RCC 7860 (cell line): Measurements from ENCODE around the gene EEFSEC.

Experiments
- DNase-seq: peaks from one replicate; pipeline ENCODE4 v3.0.0-alpha.2; 2015; ENCODE audit warnings: low spot score
- FAIRE-seq: peaks from 2 replicates; lab custom pipeline; 2012; peaks lifted over from hg19 to GRCh38; lab: Jason Lieb, UNC

EEFSEC gene

DNA sequence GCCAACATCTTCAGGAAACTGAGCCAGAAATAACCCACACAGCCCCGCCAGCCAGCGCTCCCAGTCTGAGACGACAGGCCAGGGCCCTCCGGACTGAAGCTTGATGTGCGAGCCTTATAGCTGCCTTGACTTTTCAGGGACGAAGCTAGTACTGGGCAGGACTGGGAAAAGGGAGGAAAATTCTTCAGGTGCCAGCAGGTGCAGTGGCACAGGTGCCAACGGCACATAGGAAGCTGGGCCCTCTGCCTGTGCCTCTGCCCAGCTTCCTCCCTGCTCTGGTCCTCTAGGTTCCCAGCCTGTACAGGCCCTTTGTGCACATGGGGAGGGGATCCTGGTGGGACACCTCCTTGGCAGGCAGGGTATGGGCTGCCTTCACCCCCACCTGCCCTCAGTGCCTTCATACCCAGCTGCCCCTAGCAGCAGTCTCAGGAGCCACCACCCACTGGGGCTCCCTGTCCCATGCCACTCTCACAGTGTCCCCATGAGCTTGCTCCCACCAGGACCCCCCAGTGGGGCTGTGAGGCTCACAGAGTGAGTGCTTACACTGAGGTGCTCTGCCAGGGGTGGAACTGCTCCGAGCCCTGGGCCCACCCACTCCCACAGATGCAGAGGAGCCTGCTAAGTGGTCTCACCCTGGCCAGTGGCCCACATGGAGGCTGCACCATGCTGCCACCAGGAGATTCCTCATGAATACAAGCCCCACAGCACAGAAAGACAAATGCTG lies 252.4 kb downstream of the EEFSEC start:
- FAIRE-seq: no peak

DNA sequence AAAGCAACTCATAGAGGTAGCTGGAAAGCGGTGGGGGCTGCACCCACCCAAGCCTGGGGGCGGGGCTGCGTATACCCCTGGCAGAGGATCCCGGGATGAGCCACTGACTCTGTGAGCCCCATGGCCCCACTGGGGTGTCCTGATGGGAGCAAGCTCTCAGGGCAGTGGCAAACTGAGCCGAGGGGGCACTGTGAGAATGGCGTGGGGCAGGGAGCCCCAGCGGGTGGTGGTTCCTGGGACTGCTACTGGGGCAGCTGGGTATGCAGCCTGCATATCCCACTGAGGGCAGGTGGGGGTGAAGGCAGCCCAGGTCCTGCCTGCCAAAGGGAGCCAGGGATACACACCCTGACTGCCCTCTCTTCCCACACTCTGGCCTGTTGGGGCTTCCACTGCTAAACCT lies 254.0 kb downstream of the EEFSEC start:
- no peak for DNase-seq
- FAIRE-seq: no peak

More for the DNA sequence above, 252.4 kb downstream of the EEFSEC start:
- DNase-seq: no peak

DNA sequence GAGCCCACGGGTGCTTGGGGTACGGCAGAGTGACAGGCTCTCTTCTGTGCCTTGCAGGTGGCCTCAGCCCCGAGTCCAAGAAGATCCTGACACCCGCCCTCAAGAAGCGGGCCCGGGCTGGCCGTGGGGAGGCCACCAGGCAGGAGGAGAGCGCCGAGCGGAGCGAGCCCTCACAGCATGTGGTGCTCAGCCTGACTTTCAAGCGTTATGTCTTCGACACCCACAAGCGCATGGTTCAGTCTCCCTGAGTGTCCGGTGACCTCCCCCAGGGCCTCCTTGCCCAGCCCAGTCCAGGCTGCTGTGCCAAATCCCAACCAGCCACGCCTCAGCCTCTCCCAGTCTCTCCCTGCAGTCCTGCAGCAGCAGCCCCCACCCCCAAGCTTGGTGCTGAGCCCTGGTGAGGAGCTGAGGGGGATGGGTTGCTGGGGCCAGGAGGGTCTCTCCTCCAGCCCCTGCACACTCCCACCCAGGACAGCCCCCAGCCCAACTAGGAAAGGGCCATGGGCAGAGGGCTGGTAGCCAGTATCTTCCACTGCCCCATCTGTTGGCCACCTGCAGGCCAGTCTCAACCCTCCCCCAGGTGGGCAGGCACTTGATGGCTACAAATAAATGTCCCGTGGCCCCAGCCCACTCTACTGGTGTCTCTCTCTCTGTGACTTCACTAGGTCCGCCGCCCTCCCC lies 254.9 kb downstream of the EEFSEC start:
- FAIRE-seq (no peak), DNase-seq (no peak)

DNA sequence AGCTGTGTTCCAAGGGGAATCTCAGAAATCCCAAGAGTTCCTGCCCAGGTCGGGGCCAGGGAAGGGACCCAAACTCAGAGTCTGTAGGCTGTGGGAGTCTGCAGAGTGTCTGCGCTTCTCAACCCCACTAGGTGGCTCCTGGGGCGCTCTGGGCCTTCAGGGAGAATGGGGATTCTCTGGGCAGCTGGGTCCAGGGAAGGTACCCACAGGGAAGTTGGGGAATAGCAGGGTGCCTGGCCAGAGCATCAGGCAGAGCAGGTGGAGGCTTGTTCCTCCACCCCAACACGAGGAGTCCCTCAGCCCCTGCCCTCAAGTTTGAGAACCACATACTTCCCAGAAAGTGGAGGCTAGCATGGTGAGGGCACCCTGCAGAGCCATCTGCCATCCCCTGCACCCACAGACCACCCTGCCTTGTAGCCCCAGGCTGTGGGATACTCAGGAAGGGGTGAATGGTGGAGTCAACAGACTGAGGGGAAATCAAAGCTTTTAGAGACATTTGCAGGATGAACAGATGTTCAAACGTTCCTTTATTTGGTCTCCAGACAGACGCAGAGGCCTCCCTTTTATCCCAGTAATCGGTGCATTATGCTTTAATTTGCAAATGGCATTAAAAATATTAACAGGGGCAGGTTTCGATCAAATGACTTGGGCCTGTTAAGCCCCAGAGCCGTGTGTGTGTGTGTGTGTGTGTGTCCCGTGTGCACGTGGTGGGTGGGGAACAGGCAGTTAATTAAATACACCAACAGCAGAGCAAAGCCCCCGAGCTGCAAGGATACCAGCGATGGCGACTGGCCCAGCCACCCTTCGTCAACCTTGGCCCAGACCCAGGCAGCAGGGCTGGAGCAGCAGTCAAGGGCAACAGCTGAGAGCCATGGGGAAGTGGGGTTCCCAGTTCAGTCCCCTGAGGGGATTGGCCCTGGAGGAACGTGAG lies 255.7 kb downstream of the EEFSEC start:
- no peak for FAIRE-seq
- no peak for DNase-seq

DNA sequence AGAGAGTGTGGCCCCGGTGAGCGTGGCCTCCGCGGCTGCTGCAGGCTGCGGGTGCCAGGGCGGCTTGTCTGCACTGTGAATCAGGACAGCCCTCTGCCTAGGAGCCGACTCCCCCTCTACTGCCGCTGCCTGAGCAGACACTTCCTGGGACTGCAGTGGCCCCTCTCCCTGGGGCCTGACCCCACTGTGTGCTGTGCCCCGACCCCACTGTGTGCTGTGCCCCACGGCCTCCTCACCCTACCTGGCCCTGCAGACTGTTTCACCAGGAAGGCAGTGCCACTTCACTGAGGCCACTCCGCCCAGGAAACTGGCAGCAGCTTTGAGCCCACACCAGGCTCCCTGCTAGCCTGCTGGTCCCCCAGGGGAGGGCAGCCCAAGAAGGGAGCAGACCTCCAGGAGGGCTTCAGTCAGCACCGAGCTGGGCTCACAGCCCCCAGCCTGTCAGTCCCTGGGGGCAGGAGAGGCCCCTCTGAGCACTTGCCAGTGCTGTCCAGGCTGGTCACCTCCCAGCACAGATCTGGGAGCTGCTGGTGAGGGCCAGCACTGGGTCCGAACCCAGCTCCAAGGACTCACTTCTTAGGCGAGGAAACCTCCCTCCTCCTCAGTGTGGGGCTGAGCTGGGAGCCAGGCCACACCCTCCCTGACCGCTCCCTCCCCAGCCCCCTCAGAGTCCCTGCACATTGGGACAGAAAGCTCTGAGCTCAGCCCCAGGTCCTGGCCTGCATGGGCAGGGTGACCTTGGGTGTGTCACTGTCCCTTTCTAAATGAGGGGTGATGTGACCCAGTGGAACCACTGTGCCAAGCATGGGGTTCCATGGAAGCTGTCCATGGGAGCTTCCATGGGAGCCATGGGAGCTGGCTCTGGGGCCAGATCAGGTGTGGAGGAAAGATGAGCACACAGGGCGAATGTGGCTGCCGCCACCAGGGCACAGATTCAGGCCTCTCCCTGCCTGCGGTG lies 256.6 kb downstream of the EEFSEC start:
- FAIRE-seq (no peak), DNase-seq (no peak)

DNA sequence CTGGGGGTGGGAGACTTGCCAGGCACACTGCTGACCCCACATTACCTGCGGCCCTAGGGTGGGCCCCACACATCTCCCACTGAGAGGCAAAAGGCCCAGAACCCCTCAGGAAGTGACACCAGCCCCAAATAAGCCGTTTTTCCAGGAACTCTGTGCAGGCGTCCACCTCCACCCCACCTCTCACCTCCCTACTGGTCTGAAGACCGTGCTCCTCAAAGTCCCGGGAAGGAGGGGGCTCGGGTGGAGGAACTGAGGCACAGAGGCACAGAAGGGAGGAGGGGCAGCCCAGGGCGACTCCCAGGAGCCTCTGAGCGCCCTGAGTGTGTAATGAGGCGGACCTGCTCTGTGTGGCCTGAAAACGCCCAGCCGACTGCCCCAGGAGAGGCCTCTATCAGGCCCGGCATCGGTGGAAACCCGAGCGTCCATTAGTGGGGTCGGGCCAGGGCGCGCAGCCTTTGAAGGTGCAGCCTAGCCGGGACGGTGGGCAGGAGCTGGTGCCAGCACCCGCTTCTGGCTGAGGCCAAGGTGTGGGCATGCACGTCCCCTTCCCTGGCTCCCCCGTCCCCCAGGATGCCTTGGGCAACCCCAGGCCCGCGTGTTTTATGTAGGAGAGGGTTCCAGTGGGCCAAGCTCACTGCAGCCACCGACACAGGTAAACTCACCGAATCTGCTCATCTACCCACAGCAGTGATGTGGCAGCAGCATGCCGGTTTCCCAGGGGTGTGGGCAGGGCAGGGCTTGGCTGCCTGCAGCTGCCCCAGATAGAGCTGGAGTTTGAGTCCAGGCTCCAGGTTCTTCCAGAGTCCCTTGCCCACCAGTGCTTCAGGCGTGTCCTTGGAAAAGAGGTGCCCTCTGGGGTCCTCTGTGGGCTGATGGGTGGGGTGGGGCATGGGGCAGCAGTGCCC lies 257.6 kb downstream of the EEFSEC start:
- no peak for FAIRE-seq
- no peak for DNase-seq

DNA sequence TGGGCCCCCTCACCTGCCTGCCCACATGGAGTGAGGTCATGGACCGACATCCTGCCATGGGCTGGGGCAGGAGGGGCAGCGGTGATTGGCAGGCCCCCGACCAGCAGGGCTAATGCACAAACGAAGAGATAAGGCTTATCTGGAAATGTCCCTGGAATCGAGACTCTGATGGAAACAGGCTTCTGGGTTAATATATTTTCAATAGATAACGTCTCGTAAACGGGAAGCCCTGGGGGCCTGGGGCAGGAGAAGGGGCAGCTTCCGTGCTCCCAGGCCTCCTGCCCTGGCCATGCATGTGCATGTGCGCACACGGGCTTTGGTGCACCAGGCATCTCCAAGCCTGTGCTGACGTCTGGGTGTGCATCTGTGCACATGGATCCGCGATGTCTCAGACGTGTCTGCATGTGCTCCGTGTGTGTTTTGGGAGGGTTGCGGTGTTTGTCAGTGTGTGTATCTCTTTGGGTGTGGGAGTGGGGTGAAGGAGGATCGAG lies 258.3 kb downstream of the EEFSEC start:
- no peak for FAIRE-seq
- no peak for DNase-seq

DNA sequence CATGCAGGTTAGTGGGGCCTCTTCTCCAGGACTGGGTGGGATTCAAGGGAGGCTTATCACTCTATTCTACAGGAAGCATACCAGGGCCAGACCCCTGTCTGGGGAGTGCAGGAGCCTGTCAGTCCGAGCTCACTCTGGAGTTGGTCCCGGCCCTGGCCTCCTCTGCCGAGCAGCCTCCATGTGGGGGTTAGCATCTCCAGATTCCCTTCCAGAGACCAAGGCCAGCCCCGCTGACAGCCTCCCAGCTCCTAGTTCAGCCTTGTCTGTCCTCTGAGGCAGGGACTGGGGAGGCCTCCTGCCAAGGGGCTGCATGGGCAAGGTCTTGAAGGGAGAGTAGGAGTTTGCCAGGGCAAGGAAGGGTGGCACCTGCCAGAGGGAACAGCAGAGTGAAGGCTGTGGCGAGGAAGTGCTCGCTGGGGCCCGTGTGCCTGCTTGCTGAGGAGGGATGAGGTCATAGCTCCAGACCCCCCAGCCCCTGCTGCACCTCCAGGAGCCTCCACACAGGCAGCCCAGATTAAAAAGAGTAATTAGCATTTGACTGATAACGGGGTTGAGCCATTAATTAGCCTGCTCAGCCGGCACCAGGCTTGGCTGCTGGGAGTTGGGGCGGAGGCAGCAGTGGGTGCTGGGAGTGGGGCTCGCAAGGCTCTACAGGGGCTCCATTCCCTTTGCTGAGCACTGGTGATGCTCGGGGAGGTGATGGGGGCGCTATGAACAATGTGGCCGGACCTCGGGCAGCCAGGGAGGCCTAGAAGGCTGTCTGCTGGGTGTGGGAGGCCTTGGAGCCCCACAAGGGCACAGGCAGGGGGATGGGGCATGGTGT lies 259.1 kb downstream of the EEFSEC start:
- DNase-seq: no peak
- FAIRE-seq: no peak

DNA sequence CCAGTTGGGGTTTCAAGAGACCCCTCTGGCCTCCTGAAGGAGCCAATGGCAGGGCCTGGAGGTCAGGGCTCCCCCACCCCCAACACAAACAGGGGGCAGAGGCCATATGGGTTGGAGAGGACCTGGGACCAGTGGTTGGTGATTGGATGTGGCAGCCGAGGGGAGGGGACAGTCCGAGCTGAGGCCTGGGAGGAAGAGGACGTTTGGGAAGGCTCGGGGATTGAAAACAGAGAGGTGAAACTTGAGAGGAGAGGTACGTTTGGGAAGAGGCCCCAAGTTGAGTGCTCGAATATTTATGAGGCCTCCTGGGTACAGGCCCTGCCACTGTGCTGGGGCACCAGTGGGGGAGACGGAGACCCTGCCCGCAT lies 259.7 kb downstream of the EEFSEC start:
- FAIRE-seq (no peak), DNase-seq (no peak)

DNA sequence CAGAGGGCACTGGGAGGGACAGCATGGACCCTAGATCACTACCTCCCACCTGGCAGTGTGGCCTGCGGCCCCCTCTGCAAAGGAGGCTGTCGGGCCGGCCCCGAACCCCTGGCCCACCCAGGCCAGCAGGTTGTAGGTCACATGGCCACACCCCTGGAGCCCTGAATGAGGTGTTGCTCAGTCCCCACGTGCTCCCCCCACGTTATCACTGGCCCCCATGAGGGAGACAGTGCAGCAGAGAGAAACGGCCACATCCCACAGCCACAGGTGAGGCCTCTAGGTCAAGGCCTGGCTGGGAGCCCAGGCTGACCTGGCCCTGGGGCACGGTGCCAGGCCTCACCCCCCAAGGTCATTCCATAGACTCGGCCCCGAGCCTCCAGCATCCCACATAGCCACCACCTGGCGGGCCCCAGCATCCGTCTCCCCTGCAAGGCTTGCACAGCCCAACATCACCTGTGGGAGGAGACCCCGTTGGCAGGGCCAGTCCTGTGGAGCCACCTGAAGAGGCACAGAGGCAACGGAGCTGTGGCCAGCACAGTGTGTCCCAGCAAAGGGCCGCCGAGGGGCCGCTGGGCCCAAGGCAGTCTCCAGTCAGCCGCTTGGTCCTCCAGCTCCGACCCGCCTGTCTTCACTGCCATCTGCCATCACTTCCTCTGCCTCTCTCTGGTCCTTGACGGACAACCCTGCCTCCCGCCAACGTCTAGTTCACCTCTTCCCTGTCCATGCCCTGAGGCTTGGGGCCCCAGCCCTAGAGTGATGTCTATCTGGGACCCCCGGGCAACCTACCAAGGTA lies 260.3 kb downstream of the EEFSEC start:
- no peak for FAIRE-seq
- no peak for DNase-seq

DNA sequence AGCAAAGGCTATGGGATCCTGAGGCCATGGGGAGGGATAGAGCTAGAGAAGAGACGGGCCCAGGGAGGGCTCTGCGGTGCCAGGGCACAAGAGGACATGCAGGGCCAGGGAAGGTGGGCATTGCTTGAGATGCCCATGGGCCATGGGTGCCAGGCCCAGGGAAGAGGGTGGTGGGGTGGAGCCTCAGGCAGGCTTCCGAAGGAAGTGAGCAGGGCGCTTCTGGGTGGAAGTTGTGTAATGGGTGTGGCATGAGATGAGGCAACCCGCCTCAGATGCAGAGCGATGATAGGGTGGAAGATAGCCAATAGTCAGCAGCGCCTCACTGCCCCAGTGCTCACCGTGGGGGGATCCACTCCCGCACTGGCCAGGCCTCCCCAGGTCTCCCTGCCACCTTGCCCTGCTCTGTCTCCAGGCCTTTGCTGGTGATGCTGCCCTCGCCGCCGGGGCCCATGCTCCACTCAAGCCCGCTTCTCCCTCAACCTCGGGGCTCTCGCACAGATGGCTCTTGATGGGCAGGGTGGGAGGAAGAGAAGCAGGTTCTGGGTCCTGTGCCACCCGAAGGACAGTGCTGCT lies 262.0 kb downstream of the EEFSEC start:
- DNase-seq: no peak
- FAIRE-seq: no peak

DNA sequence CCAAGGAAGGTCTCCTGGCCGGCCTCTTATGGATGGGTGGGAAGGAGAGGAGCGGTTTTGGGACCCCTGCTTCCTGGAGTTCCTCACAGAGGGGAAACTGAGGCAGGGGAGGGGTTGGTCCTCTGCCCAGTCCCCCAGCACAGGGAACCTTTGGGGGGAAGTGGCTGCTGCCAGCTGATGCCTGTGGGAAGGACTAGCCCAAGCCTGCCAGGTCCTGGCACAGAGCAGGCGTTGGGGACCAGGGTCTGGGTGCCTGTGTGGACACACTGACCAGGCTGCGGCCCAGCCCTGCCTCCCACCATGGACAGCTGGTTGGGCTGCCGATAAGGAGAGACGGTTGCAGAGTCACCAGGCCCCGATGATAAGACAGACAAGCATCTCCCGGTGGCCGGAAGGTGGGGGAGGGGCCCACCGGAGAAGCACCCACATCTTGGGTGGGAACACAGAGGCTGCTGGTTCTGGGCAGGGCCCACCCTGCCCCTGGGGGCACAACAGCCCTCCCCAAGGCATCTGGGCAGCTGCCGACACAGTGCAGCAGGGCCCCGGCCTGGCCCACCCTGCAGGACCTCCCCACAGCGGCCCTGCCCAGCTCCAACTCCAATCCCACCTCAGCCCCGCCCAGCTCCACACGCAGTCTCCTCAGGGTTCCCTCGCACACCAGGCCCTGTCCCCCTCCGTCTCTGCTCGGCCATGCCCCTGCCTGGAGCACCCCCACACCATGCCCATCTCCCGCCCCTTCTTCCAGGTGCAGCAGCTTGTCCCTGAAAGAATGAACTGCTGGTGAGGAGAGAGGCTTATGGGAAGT lies 262.7 kb downstream of the EEFSEC start:
- FAIRE-seq: no peak
- no peak for DNase-seq

DNA sequence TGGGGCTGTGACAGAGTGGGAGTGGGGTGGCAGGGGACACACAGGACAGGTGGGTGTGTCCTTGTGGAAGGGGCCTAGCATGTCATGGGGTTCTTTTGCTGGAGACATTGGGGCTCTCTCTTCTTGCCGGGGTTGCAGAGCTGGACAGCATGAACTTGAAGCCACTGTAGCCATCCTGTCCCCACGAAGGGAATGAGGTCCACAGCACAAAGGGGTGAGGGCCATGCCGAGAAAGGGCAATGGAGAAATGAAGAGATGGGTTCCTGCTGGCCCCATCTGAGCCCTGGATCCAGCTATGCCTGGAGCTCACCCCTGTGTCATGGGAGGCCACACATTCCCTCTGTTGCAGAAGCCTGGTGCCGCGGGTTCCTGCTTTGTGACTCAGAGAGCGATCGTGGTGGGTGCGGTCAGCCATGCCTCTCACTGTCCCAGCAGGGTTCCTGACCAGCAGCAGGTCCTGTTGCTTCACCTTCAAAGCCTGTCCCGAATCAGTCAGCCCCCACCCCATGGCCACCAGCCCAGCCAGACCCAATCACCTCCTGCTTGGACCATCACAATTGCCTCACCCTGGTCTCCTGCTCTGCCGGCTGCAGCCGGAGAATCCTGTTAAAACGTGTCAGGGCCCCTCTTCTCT lies 263.4 kb downstream of the EEFSEC start:
- peak; percentile 91 for DNase-seq
- peak; percentile 89 for FAIRE-seq

DNA sequence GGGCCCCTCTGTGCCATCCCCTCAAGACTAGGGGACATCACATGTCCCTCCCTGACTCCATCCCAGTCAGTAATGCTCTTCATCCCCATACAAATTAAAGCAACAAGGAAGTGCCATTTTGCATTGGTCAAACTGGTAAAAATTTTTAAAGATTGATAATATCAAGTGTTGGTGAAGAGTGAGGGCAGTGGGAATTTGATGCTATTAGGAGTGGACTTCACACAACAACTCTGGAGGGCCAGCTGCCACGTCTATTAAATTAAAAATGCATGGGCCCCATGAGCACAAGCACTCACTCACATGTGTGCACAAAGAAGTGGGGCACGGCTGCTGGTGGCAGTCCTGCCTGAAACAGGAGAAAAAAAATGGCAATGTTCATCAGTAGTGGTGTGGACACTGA lies 265.6 kb downstream of the EEFSEC start:
- FAIRE-seq: no peak
- DNase-seq: no peak

DNA sequence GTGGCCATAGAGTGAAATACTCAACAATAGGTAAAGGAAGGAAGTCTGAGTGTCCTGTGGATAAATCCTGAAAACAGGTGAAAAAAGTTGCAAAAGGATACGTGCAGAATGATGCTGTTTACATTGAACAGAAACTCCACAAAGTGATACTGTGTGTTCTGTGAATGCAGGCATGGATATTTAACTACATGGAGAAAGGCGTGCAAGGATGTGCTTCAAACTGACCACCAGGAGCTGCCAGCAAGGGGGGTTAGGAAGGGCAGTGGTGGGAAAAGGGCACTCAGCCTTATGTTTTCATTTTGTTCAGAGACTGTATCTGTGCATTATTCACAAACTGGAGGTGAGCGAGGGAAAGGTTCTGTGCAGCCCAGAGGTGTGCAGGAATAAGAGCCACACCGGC lies 266.0 kb downstream of the EEFSEC start:
- FAIRE-seq (no peak), DNase-seq (no peak)

DNA sequence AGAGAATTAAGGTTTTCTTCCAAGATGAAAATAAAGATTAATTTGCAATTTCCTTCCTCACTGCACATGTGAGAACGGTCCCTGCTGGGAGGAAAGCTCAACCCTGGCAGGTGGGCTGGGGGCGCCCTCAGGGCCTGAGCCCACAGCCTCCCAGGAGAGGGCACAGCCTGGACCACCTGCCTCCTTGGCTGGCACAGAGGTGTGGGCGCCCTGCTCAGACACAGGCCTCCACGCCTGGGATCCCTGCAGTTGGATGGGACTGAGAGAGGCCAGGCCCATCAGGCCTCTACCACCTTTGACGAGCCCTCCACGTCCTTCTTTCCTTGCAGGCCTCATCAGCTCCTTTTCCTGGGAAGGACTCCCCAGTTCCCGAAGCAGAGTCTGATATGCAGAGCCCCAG lies 267.0 kb downstream of the EEFSEC start:
- no peak for DNase-seq
- FAIRE-seq: no peak
